GM12865 (cell line): ENCODE measurements around the gene ATP2C2.

Source experiments
- DNase-seq: peaks from one replicate; pipeline ENCODE4 v3.0.0; 2010; ENCODE audit warnings: low read depth
- H3K4me3 ChIP-seq: 2 replicates; pipeline ENCODE4 v1.5.1; 2011; ENCODE audit warnings: mild to moderate bottlenecking, low read depth, low read length, control low read depth
- CTCF ChIP-seq: IDR thresholded peaks from 2 replicates; pipeline ENCODE4 v1.5.1; 2011; ENCODE audit warnings: low read length, control low read depth, low read depth, inconsistent platforms; ENCODE audit not compliant: insufficient read depth; ENCODE audit errors: missing control alignments

Gene ATP2C2

GRCh38 chr16:84443166-84443802, 74.9 kb downstream of the ATP2C2 start:
- TF ChIP-seq CTCF, result no peak
- H3K4me3 ChIP-seq, result no peak overlapping the region
- no peak for DNase-seq

DNA sequence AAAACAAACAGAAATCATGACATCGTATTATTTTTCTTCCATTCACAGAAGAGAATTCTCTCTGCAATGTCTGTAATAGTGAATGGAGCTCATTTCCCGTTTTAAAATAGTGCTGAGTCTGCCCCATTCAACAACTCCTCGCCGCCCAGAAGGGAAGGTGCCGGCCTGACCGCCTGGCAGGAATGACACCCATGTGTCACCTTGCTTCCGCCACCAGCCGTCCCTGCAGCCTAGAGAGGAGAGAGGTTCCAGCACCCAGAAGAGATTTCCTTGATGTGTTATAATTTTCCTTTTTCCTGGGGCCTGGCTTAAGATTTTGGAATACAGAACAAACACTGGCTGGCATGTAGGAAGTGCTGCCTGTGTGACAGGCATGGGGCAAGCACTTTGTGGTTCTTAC, 76.1 kb downstream of the ATP2C2 start:
- no peak for TF ChIP-seq CTCF
- H3K4me3 ChIP-seq, result no peak overlapping the region
- DNase-seq, result no peak

DNA sequence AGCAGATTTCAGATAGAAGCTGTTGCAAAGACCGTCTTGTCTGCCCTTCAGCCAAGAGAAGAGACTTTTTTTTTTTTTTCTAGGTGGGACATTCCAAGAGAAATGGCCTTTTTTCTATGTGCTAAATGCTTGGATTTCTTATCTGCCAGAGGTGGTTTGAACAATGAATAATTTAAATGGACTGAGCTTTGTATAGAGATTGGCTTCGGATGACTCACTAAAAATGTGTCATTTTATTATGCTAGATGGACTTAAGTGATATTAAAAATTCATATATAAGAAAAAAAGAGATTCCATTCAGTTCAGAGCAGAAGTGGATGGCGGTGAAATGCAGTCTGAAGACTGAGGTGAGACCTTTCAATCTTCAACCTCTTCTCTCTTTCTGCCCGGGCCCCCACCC, 77.7 kb downstream of the ATP2C2 start:
- DNase-seq, result no peak
- H3K4me3 ChIP-seq, result no peak overlapping the region
- TF ChIP-seq CTCF, result no peak

GRCh38 chr16:84446596-84447392, 78.5 kb downstream of the ATP2C2 start:
- DNase-seq, result no peak
- TF ChIP-seq CTCF, result no peak
- no peak overlapping the region for H3K4me3 ChIP-seq

DNA sequence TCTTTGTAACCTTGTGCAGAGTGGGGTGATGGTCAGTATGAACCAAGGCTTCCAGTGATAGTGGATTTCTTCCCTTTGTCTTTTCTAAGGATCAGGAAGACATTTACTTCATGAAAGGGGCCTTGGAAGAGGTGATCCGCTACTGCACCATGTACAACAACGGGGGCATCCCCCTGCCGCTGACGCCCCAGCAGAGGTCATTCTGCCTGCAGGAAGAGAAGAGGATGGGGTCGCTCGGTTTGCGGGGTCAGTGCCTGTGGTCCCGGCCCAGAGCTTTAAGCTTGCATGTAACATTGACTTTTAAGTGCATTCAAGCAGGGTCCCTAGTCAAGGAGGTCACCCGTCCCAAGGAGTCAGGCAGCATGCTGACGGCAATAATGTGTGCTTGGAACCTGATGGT, 80.1 kb downstream of the ATP2C2 start:
- TF ChIP-seq CTCF, result no peak
- no peak for DNase-seq
- H3K4me3 ChIP-seq, result no peak overlapping the region

- H3K4me3 ChIP-seq, result no peak overlapping the region
- no peak for DNase-seq
- no peak for TF ChIP-seq CTCF
Measured at GRCh38 chr16:84449156-84450140, 81.1 kb downstream of the ATP2C2 start.
